HS-5 (cell line): ENCODE measurements around the gene DDX24.

Source experiments
- DNase-seq: peaks from one replicate; pipeline ENCODE4 v3.0.0-alpha.2; 2012; ENCODE audit warnings: low read depth

DDX24 gene

GRCh38 chr14:94115058-94115591 lies 34.1 kb upstream of the DDX24 start:
- DNase-seq = no peak

DNA sequence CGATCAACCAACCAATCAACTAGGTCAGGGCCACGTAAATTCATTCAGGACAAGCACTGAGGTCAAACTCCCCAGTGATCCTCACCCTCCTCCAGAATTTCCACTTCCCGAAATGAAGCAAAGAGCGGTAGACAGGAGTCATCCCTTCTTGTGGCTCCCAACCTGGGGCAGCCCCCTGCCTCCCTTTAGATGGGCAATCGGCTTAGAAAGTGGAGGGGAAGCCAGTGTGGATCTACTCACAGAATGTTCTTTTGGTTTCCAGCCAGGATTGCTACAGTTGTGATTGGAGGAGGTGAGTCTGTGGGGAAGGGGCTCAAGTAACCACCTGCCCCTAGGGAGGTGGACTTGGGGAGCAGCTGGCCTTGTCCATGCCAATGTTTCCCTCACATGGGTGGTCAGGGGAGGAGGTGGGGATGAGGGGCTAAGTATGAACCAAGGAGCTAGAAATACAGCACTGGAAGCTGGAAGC lies 33.6 kb upstream of the DDX24 start:
- no peak for DNase-seq

GRCh38 chr14:94113908-94114588 lies 33.0 kb upstream of the DDX24 start:
- no peak for DNase-seq

DNA sequence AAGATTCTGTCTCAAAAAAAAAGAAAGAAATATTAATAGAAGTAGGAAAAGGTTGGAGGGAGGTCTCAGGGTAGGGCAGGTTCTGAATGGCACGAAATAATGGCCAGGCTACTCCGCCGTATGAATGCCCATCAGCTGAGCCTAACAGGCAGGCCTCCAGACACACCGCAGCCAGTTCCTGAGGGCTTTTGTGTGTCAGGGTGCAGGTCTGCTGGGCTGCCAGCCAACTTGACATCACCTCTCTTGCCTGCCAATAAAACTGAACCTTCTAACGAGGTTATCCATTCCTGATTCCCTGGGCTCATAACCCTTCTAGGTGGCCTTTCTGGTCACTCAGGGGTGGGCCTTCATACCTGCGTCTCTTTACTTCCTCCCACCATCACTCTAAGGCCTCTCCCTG lies 32.5 kb upstream of the DDX24 start:
- no peak for DNase-seq

GRCh38 chr14:94113073-94113472 lies 32.1 kb upstream of the DDX24 start:
- no peak for DNase-seq

DNA sequence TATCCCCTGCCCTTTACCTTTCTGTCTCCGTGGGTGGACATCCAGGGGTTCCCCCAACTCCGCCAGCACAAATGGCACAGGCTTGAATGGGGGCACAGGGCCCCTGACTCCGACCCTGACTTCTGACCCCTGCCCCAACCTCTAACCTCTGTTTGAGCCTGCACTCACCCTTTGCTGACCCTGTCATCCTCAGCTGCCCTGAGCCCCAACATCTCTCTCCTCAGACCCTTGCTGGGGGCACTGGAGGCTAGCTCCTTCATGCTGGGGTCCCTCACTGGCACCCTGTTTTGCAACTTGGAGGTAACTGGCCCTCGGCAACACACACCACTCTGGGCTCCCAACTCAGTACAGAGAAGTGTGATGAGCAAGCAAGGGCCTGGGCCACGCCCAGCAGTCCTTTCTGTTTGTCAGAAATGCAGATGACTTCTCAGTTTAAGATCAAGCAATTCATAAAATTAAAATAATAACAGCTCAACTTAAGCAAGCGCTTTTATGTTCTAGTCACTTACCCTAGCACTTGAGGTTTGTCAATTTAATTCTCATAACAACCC lies 31.6 kb upstream of the DDX24 start:
- DNase-seq = no peak

GRCh38 chr14:94111276-94112095 lies 30.5 kb upstream of the DDX24 start:
- DNase-seq = no peak

DNA sequence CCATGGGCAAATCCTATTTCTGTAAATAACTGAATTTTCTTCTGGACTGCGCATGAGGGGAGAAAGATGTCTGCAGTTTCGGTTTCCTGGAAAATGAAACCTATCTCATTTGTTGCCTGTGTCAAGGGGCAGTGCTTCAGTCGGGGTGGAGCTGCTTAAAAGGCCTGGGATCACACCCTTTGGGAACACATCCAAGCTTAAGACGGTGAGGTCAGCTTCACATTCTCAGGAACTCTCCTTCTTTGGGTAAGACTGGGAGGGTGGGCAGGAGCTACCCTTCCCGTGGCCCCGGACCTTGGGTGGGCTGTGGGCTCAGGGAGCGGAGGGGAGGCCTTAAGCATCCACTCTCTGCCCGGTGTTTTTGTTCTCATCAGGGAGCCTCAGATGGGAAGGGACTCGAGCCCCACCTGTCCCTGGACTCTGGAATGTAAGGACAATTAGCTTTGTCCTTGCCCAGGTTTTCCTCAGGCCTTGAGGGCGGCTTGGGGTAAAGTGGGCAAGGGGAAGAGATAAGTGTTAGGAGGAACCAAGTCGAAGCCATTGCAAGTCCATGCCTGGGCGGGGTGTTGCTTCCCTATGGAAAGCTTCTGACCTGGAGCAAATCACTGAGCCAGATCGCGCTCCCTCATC lies 29.7 kb upstream of the DDX24 start, which contains the start of gene IFI27:
IFI27 (plus strand) TSS at position 185 of the 630 bp plus-strand sequence.
- DNase-seq = no peak

GRCh38 chr14:94109915-94110250 lies 28.9 kb upstream of the DDX24 start:
- DNase-seq = no peak

- no peak for DNase-seq
These were observed 23.7 kb upstream of the DDX24 start for GRCh38 chr14:94104731-94105130.

GRCh38 chr14:94103554-94104150 lies 22.6 kb upstream of the DDX24 start:
- no peak for DNase-seq

- no peak for DNase-seq
These were observed 21.9 kb upstream of the DDX24 start for GRCh38 chr14:94102768-94103482.

DNA sequence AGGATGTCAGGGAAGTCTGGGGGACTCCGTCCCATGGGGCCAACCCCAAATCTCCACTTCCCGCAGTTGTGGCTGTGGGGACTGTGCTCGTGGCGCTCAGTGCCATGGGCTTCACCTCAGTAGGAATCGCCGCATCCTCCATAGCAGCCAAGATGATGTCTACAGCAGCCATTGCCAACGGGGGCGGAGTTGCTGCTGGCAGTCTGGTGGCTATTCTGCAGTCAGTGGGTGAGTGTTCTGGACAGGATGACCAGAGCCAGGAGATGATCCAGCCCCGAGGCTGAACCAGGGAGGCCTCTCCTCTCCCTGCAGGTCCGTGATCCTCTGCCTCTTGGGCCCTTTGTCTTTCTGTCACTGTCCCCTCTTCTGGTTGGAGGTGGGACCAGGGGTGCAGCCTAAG lies 20.7 kb upstream of the DDX24 start:
- DNase-seq = no peak

- no peak for DNase-seq
These were observed 19.8 kb upstream of the DDX24 start for GRCh38 chr14:94100847-94101246.

DNA sequence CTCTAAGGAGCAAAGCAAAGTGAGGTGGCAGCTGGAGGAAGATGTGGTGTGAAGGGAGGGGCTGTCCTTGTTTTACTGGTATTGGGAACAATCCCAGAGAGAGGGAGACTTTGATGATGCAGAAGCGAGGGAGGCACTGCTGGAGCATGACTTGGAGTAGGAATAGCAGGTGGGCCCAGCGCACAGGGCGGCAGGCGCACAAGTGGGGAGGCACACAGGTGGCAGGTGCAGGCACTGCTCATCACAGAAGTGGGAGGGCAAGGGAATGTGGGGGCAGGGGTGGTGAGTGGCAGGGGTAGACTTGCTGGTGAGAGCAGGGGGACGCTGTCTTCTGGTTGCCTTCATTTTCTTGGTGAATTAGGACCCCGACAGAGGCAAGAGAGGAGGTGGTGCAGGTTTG lies 18.0 kb upstream of the DDX24 start:
- DNase-seq = no peak

DNA sequence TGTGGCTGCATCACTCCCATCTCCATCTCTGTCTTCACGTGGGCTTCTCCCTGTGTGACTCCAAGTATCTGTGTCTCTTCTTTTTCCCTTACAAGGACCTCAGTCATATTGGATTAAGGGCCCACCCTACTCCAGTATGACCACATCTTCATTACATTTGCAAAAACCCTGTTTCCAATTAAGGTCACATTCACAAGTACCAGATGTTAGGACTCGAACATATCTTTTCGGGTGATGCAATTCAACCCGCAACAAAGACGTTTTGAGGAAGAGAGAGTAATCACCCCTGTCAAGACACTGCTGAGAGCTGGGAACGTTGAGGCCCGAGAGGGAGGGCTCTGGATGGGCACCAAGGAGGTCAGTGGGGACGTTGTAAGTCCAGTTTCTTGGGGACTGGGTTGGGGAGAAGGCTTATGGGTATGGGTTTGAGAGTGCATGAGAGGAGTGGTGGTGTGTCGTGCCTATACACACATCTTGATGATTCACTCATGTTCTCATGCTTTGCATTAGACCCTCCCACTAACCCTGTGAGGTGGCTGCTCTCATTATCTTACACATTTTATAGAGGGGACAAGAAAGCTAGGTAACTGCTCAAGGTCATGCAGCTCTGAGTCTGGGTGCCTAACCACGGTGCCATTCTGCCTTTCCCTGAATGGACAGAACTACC lies 17.5 kb upstream of the DDX24 start:
- no peak for DNase-seq

- DNase-seq = no peak
These were observed 16.1 kb upstream of the DDX24 start for GRCh38 chr14:94097091-94097490.

DNA sequence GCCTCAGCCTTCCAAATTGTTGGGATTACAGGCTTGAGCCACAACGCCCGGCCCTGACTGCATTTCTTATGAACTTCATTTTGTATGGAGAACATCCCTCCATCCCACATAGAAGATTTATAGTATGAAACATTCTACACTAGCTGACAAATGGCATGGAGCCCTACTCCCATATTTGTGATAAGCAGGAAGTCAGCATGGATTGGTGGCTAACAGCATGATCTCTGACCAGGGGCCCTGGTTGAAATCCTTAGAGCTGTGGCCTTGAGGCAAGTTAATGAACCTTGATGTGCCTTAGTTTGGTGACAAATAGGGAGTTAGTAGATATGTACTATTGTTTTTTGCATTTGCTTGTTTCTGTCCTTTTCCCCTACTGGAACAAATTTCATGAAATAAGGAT lies 12.4 kb upstream of the DDX24 start:
- no peak for DNase-seq

- DNase-seq = no peak
These were observed 8.5 kb upstream of the DDX24 start for GRCh38 chr14:94089479-94089878.

DNA sequence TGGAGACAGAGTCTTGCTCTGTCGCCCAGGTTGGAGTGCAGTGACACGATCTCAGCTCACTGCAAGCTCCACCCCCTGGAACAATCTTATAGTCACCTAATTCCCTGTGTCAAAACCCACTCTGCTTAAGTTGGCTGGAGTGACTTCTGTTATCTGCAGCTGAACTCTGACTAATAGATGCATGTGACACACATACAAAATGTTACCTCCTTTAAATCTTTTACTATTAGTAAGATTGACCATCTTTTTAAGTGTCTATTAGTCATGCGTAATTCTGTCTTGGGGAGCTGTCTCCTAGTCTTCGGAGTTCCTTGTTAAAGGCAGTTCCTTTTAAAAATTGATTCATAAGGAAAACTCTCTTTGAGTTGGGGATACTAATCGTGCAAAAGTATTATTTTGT lies 7.5 kb upstream of the DDX24 start:
- DNase-seq = no peak

GRCh38 chr14:94087891-94088290 lies 6.9 kb upstream of the DDX24 start:
- DNase-seq = no peak
